ENCODE measurements around the gene SEC16A.

GRCh38 chr9:136507221-136507991 is 24.6 kb upstream of the SEC16A start:
- TF ChIP-seq CTCF (IDR thresholded peaks at IDR 0.05) (no peak), POLR2A (IDR thresholded peaks at IDR 0.05) (no peak)
